NT2/D1 (cell line): Measurements from ENCODE around the gene PTDSS2.

Source experiments
- YY1 ChIP-seq: IDR thresholded peaks from 2 replicates; pipeline ENCODE4 v1.6.1; 2011; ENCODE audit not compliant: insufficient read length, insufficient read depth
- ZNF274 ChIP-seq: IDR thresholded peaks from 2 replicates; pipeline ENCODE4 v1.6.1; 2011; ENCODE audit warnings: mild to moderate bottlenecking, low read depth, low read length

- TF ChIP-seq YY1 (no peak), ZNF274 (no peak)
Observed at GRCh38 chr11:409600-410483, 40.2 kb upstream of the PTDSS2 start.
